GM10847 (cell line): ENCODE data around the gene PRKCE.

ENCODE experiments used
- POLR2A ChIP-seq: IDR thresholded peaks from 2 replicates; pipeline ENCODE4 v1.6.1; 2011; ENCODE audit not compliant: insufficient read length; ENCODE audit errors: extremely low read depth

Gene PRKCE

DNA sequence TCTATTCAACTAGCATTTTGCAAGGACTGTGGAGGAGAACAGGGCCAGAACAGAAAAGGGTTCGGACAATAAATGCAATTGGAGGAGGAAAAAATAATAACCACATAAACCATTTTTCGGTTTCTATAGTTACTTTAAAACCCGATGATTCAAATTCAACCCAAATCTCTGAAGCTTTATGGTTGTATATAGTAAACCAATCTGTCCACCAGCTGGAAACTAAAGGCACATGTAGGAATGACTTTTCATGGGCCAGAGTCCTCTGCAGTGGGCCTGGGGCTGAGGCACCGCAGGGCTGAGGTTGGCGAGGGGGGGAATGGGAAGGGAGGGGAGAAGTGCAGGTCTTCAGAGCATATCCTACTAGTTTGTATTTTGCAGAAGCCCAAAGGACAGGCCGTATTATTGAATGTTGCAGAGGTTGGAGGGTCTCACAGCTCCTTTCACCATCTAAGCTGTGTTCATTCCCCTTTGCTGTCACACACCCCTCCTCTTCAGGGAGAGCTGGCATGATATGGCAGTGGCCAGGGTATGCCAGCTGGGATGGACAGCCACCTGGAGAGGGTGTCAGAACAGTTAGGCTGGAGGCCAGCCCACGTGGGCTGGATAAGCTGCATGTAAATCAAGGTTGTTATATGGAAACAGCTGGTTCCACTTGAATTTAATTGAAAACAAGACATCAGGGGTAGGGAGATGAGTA is 267.1 kb downstream of the PRKCE start:
- no peak for TF ChIP-seq POLR2A

DNA sequence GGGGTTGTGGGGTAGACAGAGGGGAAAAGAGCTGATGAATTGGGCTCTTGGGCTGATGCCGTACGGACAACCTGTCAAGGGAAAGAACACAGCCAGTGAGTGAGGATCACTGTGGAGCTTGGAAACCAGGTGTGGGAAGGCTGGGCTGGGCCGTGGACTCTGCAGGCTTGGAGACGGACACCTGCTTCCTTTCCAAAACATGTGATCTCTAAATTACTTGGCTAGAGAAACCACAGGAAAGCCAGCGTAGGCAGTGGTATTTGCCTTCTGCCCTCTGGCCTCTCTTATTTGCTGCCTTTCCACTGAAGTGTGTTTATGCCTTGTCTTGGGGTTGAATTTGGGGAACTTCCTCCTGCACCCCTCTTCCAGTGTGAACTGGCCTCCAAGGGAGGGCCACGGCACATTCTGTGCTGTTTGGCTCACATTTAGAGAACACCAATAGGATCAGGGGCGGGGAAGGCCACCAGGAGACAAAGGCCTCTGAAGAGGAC is 267.7 kb downstream of the PRKCE start:
- no peak for TF ChIP-seq POLR2A

GRCh38 chr2:45919711-45920111 is 268.2 kb downstream of the PRKCE start:
- no peak for TF ChIP-seq POLR2A

GRCh38 chr2:45921921-45922320 is 270.4 kb downstream of the PRKCE start:
- no peak for TF ChIP-seq POLR2A

- no peak for TF ChIP-seq POLR2A
Observed at GRCh38 chr2:45922577-45922988, 271.1 kb downstream of the PRKCE start.

GRCh38 chr2:45923701-45924100 is 272.2 kb downstream of the PRKCE start:
- no peak for TF ChIP-seq POLR2A

GRCh38 chr2:45925026-45925425 is 273.6 kb downstream of the PRKCE start:
- no peak for TF ChIP-seq POLR2A

GRCh38 chr2:45925636-45926366 is 274.3 kb downstream of the PRKCE start:
- TF ChIP-seq POLR2A, result no peak

- no peak for TF ChIP-seq POLR2A
Observed at GRCh38 chr2:45928946-45929345, 277.5 kb downstream of the PRKCE start.

DNA sequence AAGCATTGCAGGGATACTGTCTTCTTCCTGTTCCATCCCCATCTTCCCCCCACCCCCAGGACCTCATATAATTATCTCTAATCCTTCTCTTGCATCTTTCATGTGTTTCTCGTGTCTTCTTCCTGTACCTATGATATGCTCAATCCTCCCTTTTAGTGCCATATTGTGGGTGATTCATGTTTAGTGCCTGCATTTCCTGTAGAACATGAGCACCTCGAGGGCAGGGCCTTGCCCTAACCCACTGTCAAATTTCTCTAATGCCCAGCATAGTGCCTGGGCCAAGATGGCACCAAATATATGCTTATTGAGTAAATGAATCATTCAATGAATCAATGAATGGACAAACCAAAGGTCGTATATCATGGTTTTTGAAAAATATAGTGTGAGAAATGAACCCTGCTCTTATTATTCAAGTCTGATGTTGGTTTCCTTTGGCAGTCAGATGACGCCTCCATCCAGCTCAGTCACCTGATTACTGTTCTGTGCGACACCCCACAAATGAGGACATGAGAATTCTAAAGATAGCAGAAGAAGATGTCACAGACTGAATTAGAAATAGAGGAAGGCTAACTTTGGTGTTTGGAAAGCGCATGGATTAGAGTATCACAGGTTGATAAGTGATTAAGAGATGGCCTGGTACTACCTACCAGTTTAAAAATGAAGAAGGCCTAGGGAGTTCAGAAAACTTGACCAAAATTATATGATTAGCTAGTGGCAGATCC is 278.4 kb downstream of the PRKCE start:
- TF ChIP-seq POLR2A, result no peak

GRCh38 chr2:45930396-45930792 is 278.9 kb downstream of the PRKCE start:
- no peak for TF ChIP-seq POLR2A

DNA sequence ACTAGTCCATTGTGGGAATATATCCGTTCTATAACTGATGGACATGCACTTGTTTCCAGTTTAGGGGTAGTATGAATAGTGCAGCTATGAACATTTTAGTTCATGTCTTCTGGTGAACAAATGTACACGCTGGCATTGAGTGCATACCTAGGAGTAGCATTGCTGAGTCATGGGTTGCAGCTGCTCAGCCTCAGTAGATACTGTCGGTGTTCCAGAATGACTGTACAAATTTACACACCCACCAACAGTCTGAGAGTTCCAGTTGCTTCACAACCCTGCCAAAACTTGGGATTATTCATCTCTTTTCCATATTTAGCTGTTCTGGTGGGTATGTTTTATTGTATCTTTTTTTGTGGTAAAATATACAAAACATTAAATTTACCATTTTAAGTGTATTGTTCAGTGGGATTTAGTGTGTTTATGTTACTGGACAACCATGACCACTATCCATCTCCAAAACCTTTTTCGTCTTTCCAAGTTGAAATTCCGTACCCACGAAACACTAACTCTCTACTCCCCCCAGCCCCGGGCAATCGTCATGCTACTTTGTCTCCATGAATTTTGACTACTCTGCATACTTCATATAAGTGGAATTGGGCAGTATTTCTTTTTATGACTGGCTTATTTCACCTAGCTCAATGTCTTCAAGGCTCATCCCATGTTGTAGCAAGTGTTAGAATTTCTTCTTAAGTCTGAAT is 281.0 kb downstream of the PRKCE start:
- no peak for TF ChIP-seq POLR2A

GRCh38 chr2:45935791-45936622 is 284.5 kb downstream of the PRKCE start:
- TF ChIP-seq POLR2A, result no peak

GRCh38 chr2:45936623-45936979 is 285.1 kb downstream of the PRKCE start:
- TF ChIP-seq POLR2A, result no peak
